T follicular helper cell (primary cell): ENCODE results near the gene ARIH2.
A peak's percentile ranks its signal among the peaks of the same experiment; 100 is the strongest.

Experiments used
- DNase-seq: peaks from one replicate; pipeline ENCODE4 v3.0.0-alpha.2; 2020; ENCODE audit warnings: low read depth

The ARIH2 gene

DNA sequence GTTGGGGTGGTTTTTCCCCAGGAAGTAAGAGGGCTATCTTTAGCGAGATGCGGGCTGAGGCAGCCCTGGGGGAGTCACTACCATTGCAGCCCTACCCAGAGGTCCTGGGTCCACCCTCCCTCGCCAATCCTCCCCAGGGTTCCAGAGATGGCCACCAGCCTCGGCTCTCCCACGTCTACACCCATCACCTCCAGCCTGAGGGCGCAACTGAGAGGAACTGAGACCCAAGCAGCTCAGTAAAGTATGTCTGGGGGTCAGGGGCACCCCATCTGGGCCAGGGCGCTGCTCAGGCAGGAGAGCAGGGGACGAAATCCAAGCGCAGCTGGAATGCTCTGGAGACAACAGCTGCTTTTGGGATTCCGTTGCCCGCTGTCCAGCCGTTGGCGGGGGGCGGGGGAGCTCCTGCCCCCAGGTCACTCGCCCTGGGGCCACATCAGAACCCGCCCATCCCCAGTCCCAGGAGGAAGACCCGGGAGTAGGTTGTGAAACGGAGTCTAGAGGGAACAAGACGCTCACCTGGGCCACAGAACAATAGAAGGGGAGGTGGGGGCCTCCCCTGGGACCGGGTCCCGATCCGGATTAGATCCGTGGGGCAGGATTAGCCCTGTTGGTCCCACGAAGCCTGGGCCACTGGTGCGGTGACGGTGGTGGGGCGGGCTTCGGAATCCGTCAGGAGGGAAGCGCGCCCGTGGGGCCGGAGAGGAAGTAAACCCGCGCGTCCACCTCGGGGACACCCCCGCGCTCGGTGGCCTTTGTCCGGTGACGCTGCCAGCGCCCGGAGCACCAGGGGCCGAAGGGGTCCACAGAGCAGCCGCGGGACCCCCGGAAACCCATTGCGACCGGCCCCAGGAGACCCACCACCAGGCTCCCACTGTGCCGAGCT is 101.9 kb downstream of the ARIH2 start:
- no peak for DNase-seq

DNA sequence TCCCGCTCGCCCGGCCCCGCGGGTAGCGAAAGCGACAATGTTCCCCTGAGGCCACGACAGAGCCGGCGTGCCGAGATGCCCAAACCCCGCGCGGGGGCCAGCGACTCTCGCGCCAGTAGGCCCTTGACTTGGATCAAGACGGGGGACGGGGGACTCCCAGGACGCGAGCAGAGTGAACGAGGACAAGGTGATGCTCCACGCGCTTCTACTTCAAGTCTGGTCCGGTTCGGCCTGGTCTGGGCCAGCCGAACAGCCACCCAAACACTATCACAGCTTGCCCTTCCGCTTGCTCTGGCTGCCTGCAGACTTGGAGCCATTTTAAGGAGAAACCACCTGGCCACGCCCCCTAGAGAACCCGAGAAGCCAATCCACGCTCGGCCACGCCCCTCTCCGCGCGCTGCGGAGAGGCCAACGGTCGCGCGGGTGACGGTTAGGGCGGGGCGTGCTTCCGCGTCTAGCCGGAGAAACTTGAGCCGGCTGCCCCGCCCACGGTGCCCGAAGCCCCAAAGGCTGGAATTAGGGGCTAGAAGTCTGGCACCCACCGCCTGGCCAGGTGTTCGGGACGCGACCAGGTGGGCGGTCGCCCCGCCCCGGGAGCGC is 102.7 kb downstream of the ARIH2 start:
- DNase-seq: peak; percentile 98

DNA sequence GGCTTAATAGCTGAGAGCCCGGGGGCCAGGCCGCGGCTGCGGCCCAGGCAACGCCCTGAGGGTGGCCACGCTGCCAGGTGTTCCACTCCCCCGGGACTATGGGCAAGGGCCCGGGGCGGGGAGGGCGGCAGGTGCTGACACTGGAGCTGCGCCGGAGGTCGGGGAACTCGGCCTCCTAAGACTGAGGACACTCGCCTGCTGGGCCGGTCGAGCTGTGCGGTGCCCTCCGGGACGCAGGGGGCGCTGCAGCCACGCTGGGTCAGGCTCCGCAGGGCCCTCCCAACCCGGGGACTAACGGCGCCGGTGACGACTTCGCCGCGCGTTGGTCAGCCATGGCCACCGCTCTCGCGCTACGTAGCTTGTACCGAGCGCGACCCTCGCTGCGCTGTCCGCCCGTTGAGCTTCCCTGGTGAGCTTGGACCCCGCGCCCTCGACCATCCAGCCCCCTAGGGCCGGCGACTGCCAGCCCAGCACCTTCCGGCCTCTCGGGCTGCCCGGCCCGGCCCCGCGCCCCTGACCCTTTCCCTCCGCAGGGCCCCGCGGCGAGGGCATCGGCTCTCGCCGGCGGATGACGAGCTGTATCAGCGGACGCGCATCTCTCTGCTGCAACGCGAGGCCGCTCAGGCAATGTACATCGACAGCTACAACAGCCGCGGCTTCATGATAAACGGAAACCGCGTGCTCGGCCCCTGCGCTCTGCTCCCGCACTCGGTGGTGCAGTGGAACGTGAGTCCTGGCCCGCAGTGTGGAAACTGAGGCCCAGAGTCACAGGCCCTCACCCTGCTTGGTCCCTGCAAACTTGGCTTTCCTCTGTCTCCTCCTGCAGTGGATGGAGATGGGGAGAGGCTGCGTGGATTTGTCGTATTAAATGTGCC is 103.4 kb downstream of the ARIH2 start, which contains the start of gene NDUFAF3:
NDUFAF3 (plus strand) TSS at position 309 of the 875 bp plus-strand sequence; CDS start at position 333, 24 bp downstream.
- DNase-seq: peak; percentile 85

DNA sequence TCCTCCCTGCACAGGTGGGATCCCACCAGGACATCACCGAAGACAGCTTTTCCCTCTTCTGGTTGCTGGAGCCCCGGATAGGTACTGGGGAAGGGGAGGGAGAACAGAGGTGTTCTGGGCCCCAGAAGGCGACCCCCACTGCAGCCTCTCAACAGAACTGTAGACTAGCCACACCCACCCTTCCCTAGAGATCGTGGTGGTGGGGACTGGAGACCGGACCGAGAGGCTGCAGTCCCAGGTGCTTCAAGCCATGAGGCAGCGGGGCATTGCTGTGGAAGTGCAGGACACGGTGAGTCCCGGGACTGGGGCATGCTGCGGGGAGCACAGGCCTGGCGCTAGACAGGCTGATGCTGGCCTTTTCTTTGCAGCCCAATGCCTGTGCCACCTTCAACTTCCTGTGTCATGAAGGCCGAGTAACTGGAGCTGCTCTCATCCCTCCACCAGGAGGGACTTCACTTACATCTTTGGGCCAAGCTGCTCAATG is 104.1 kb downstream of the ARIH2 start:
- DNase-seq: no peak

GRCh38 chr3:49023775-49024174 is 105.1 kb downstream of the ARIH2 start:
- no peak for DNase-seq

DNA sequence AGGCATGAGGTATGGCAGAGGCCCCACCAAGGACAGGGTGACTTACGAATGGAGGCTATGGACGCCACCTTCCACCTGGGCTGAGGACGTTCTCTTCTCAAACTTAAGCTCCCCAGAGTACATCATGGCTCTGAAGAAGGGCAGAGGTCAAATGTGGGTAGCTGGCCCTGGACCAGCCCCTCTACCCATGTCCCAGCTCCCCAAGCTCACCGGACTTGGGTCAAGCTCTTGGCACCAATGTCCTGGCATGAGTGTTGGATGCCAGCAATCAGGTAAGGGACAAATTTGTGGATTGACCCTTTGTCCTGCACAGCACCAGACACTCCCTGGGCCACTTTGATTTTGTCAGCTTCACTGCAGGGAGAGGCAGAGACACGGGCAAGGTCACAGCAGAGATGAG is 105.8 kb downstream of the ARIH2 start:
- DNase-seq: no peak

DNA sequence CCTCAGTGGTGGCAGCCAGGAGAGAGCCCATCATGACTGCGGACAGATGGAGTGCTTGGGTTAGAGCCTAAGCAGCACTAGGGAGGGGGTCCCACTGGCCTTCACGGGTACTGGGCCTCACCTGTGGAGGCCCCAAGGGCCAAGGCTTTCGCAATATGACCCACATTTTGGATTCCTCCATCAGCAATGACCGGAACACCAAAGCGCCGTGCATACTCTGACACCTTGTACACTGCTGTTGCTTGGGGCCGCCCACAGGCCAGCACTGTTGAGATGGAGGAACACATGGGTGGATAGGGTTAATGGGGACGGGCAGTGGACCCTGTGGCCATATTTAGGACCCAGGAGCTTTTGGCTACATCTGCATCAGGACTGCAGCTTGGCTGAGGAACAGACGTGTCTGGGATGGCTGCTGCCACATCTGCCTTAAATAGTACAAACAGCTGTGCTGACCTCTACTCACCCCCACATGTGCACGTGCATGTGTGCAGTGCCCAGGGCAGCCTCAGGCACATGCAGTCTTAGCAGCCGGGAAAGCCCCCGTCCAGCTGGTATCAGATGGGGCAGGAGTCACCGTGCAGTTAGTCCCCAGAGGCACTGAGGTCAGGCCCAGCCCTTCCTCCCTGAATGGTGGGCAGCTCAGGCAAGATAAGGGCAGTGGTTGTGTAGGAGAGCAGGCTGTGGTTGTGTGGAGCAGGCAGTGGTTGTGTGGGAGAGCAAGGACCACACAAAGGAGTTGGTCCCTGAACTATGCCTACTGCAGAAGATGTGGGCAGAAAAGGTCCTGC is 106.6 kb downstream of the ARIH2 start:
- DNase-seq: no peak

GRCh38 chr3:49025793-49026520 is 107.3 kb downstream of the ARIH2 start:
- no peak for DNase-seq

DNA sequence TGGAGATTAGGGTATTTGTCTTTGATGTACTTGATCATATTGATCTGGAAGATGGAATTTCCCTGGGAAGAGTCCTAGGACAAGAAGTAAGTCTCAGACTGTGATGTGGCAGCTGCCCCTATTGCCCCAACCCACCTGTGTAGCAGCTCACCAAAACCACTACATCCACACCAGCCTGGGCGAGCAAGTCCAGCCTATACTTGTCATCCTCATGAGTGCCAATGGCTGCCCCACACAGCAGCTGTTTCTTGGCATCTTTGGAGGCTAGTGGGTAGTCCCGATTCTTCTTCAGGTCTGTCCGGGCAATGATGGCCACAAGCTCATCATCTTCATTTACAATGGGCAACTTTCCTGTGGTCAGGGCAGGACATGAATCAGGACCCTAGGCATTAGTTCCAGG is 107.9 kb downstream of the ARIH2 start:
- no peak for DNase-seq

- DNase-seq: no peak
Observed at GRCh38 chr3:49027634-49028033, 109.0 kb downstream of the ARIH2 start.

DNA sequence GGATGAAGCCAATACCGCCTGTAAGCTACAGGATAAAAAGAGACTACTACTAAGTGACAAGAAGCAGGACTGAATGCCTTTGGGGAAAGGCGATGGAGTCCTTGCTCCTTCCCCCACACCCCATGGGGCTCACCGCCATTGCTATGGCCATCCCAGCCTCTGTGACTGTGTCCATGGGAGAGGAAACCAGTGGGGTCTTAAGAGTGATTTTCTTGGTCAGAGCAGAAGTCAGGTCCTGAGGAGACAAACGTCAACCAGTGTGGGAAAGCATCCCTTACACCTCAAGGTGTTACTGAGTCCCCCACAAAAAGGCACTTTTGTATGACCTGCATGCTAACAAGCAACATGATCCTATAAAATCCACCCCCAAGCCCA is 109.6 kb downstream of the ARIH2 start:
- no peak for DNase-seq

- DNase-seq: peak; percentile 89
Observed at GRCh38 chr3:49028673-49029562, 110.3 kb downstream of the ARIH2 start, which contains the start of gene IMPDH2. TSS of gene IMPDH2 (minus strand) at chr3:49029398. CDS start at chr3:49029350, 48 bp downstream.

DNA sequence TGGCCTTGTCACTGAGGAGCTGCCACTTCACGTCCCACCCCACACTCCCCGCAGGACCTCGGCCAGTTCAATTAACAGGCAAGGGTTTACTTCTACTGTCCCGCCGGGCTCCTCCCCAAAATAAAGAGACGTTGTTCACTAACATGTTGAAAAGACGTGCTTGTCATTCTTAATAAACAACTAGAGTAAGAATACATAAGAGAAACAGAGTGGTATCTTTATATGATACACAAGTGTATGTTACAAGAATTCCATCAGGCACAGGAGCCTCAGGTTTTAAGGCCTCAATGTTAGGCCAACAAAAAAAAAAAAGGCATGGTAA is 110.9 kb downstream of the ARIH2 start:
- no peak for DNase-seq

GRCh38 chr3:49030321-49030720 is 111.7 kb downstream of the ARIH2 start:
- DNase-seq: no peak

- DNase-seq: no peak
Observed at GRCh38 chr3:49032646-49033304, 114.1 kb downstream of the ARIH2 start.

- no peak for DNase-seq
Observed at GRCh38 chr3:49034650-49035049, 116.0 kb downstream of the ARIH2 start.

GRCh38 chr3:49035281-49035680 is 116.6 kb downstream of the ARIH2 start:
- no peak for DNase-seq
